OCI-LY3 (cell line): ENCODE measurements around the gene ZNF544.

Experiments
- CTCF ChIP-seq: fragments of 200-600, 300-600 bp; sonication (generic); IDR thresholded peaks from 2 replicates; pipeline ENCODE4 v1.5.1; 2014; ENCODE audit warnings: antibody characterized with exemption, low read length, low read depth
- EZH2phosphoT487 ChIP-seq: fragments of 200-600 bp; shearing (Covaris generic); IDR thresholded peaks from 2 replicates; pipeline ENCODE4 v1.6.1; 2018; ENCODE audit warnings: antibody characterized with exemption, mixed run types, low read depth

- TF ChIP-seq CTCF (no peak), EZH2phosphoT487 (no peak)
These were observed 23.5 kb downstream of the ZNF544 start for GRCh38 chr19:58252102-58252685.
